Astrocyte (in vitro differentiated cells and primary cell): ENCODE data around the gene TRUB1. TPM values are rescaled to one million over a fixed set of nuclear protein-coding genes. Genes with fewer than 3 reads are reported as not detected.

Source experiments
- DNase-seq: peaks from one replicate; pipeline ENCODE4 v3.0.0-alpha.2; 2010; ENCODE audit warnings: low read depth
- FAIRE-seq: peaks from 2 replicates; lab custom pipeline; 2011; peaks lifted over from hg19 to GRCh38; lab: Jason Lieb, UNC
- H2AFZ ChIP-seq: 2 replicates; pipeline ENCODE4 v1.6.0; 2012; ENCODE audit warnings: low read depth, low read length, inconsistent platforms
- H3K27ac ChIP-seq: 2 replicates; pipeline ENCODE4 v1.5.1; 2011; ENCODE audit warnings: low read depth, low read length, inconsistent platforms
- H3K27me3 ChIP-seq: 2 replicates; pipeline ENCODE4 v1.6.0; 2011; ENCODE audit warnings: low read length, inconsistent platforms; ENCODE audit not compliant: insufficient read depth
- H3K36me3 ChIP-seq: 2 replicates; pipeline ENCODE4 v1.5.1; 2011; ENCODE audit warnings: low read length, inconsistent platforms; ENCODE audit not compliant: insufficient read depth
- H3K4me1 ChIP-seq: 2 replicates; pipeline ENCODE4 v1.5.1; 2011; ENCODE audit warnings: low read length, inconsistent platforms; ENCODE audit not compliant: insufficient read depth
- H3K4me2 ChIP-seq: 2 replicates; pipeline ENCODE4 v1.6.0; 2012; ENCODE audit warnings: low read length, inconsistent platforms
- H3K4me3 ChIP-seq: 2 replicates; pipeline ENCODE4 v1.5.1; 2011; ENCODE audit warnings: low read depth, mild to moderate bottlenecking, low read length, inconsistent platforms; ENCODE audit not compliant: insufficient read depth
- H3K79me2 ChIP-seq: 2 replicates; pipeline ENCODE4 v1.6.0; 2012; ENCODE audit warnings: mild to moderate bottlenecking, low read length, inconsistent platforms; ENCODE audit not compliant: insufficient read depth
- H3K9ac ChIP-seq: 2 replicates; pipeline ENCODE4 v1.6.0; 2012; ENCODE audit warnings: mild to moderate bottlenecking, low read length, inconsistent platforms
- H3K9me3 ChIP-seq: 2 replicates; pipeline ENCODE4 v1.5.1; 2012; ENCODE audit warnings: low read depth, mild to moderate bottlenecking, low read length, inconsistent platforms; ENCODE audit not compliant: insufficient read depth
- H4K20me1 ChIP-seq: 2 replicates; pipeline ENCODE4 v1.6.0; 2012; ENCODE audit warnings: low read length, inconsistent platforms; ENCODE audit not compliant: insufficient read depth
- H3K27ac Mint-ChIP-seq: one replicate; pipeline ENCODE4 v1.8.0; 2021; ENCODE audit warnings: mild to moderate bottlenecking, mixed read lengths; ENCODE audit not compliant: unreplicated experiment
- H3K27me3 Mint-ChIP-seq: one replicate; pipeline ENCODE4 v1.8.0; 2021; ENCODE audit warnings: low read depth, mixed read lengths; ENCODE audit not compliant: unreplicated experiment
- H3K36me3 Mint-ChIP-seq: one replicate; pipeline ENCODE4 v1.8.0; 2021; ENCODE audit warnings: low read depth, mixed read lengths; ENCODE audit not compliant: unreplicated experiment
- H3K4me1 Mint-ChIP-seq: one replicate; pipeline ENCODE4 v1.8.0; 2021; ENCODE audit warnings: low read depth, mixed read lengths; ENCODE audit not compliant: unreplicated experiment
- H3K4me3 Mint-ChIP-seq: one replicate; pipeline ENCODE4 v1.8.0; 2021; ENCODE audit warnings: mild to moderate bottlenecking, moderate library complexity, mixed read lengths; ENCODE audit not compliant: unreplicated experiment
- H3K9me3 Mint-ChIP-seq: one replicate; pipeline ENCODE4 v1.8.0; 2021; ENCODE audit warnings: mild to moderate bottlenecking, mixed read lengths; ENCODE audit not compliant: unreplicated experiment
- EZH2 ChIP-seq: IDR thresholded peaks from 2 replicates; pipeline ENCODE4 v1.6.1; 2012; ENCODE audit warnings: mild to moderate bottlenecking, low read length, inconsistent platforms; ENCODE audit not compliant: insufficient read depth
- total RNA-seq: library from RNA; stranded (reverse); gene quantifications from 2 replicates; pipeline ENCODE4 v1.2.1, GENCODE V29; 2021
- TF ChIP-seq, protein P1 (sequence below): IDR thresholded peaks from 2 replicates; pipeline ENCODE4 v1.5.1; 2011; ENCODE audit warnings: low read depth, mild to moderate bottlenecking, inconsistent platforms, low read length, moderate library complexity; ENCODE audit not compliant: insufficient read depth

TRUB1 gene
- total RNA-seq, 1 donor from 2014 or later, result 25.3 TPM

DNA sequence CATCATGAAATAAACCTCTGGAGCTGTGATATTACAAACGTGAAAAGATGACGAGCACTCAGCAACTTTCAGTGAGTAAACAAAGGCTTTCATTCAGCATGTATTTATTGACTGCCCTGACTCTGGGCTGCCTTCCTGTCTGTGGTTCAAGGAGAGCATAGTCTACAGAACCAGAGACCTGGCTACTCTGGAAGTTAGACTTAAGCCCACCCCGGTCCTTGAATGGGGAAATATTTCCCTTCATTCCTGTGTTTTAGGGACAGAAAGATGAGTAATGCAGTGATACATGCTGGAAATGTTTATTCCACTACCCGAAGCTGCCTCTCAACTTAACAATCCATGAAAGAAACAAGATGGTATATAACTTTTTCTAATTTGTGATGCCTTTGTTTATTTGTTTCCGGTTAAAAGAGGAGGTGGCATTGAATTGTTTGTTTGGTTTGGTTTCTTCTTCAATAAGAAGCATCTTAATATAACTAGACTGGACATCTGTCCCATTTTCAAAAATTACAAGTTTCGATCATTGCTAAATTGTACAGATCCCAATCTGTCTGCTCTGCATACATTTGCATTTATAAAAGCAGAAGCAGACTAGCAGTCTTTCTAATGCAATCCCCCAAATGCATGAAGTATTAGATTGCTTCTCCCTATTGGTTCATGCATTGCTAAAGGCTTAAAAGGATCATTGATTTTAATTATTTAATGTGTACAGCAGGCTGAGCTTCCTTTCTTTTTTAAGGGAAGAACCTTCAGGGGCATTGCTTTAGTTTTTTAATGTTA lies 57.7 kb downstream of the TRUB1 start:
- Mint-ChIP-seq H3K9me3 (no peaks in the 10 kb centered on the region), H3K36me3 (no peaks in the 10 kb centered on the region), H3K4me1 (peaks cover 17% of the 10 kb centered on the region), H3K4me3 (no peak overlapping the region), H3K27me3 (no peaks in the 10 kb centered on the region), H3K27ac (peak overlapping the region; percentile 79)
- Histone ChIP-seq H3K27me3 (no peaks in the 10 kb centered on the region), H3K4me3 (no peak overlapping the region), H3K4me1 (peaks cover 18% of the 10 kb centered on the region), H3K4me2 (peak overlapping the region; percentile 64), H3K9me3 (no peaks in the 10 kb centered on the region), H3K9ac (peak overlapping the region; percentile 13), H3K27ac (peak overlapping the region; percentile 68), H4K20me1 (no peaks in the 10 kb centered on the region), H3K79me2 (no peaks in the 10 kb centered on the region), H3K36me3 (no peaks in the 10 kb centered on the region), H2AFZ (no peak overlapping the region)
- DNase-seq, result peak; percentile 59
- TF ChIP-seq EZH2, result no peak
- TF ChIP-seq, protein P1, sequence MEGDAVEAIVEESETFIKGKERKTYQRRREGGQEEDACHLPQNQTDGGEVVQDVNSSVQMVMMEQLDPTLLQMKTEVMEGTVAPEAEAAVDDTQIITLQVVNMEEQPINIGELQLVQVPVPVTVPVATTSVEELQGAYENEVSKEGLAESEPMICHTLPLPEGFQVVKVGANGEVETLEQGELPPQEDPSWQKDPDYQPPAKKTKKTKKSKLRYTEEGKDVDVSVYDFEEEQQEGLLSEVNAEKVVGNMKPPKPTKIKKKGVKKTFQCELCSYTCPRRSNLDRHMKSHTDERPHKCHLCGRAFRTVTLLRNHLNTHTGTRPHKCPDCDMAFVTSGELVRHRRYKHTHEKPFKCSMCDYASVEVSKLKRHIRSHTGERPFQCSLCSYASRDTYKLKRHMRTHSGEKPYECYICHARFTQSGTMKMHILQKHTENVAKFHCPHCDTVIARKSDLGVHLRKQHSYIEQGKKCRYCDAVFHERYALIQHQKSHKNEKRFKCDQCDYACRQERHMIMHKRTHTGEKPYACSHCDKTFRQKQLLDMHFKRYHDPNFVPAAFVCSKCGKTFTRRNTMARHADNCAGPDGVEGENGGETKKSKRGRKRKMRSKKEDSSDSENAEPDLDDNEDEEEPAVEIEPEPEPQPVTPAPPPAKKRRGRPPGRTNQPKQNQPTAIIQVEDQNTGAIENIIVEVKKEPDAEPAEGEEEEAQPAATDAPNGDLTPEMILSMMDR, result no peak
- FAIRE-seq, result no peak

DNA sequence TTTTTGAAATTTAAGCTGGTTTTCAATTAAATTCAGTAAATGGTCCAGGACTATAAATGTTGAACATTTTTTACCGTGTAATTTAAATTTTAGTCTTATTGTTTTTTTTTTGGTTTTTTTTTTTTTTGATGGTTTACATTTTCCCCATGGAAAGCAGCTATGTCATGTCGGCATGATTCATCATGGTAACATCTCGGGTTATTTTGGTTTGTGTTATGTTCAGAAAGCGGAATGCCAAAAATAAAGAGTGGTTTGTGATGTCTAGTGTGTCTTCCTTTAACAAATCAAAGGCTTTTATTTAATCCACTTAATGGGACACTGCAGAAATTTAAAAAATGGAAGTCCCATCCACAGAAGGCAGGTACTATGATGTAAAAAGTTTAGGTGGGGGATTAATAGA lies 58.5 kb downstream of the TRUB1 start:
- Histone ChIP-seq H3K79me2 (no peaks in the 10 kb centered on the region), H3K27me3 (no peaks in the 10 kb centered on the region), H3K36me3 (no peaks in the 10 kb centered on the region), H3K4me2 (peak overlapping the region; percentile 64), H3K27ac (peak overlapping the region; percentile 68), H4K20me1 (no peaks in the 10 kb centered on the region), H2AFZ (no peak overlapping the region), H3K9ac (peak overlapping the region; percentile 13), H3K9me3 (no peaks in the 10 kb centered on the region), H3K4me1 (peaks cover 18% of the 10 kb centered on the region), H3K4me3 (no peak overlapping the region)
- TF ChIP-seq EZH2, result no peak
- TF ChIP-seq, protein P1, result no peak
- Mint-ChIP-seq H3K9me3 (no peaks in the 10 kb centered on the region), H3K27ac (peak overlapping the region; percentile 79), H3K4me3 (peak overlapping the region; percentile 23), H3K27me3 (no peaks in the 10 kb centered on the region), H3K4me1 (peaks cover 21% of the 10 kb centered on the region), H3K36me3 (no peaks in the 10 kb centered on the region)
- FAIRE-seq (no peak), DNase-seq (peak; percentile 69)

DNA sequence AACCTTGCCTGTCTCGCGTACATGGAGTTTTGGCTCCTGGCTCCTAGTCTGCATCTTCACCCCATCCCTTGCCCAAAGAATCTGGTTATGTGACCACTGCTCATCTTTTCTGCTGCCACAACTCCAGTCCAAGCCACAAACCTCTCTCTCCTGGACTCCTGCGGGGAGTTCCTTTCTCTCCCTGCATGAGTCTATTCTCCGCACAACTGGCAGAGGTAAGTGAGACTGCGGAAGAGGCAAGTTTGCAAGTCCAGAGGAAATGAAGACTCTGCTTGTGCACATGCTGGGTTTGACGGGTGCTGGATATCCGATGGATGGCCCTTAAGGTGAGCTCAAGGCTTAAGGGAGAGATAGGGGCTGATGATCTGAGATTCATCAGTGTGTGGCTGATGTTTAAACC lies 61.0 kb downstream of the TRUB1 start:
- Histone ChIP-seq H3K9ac (no peak overlapping the region), H3K27me3 (no peaks in the 10 kb centered on the region), H3K4me3 (no peak overlapping the region), H3K27ac (no peak overlapping the region), H4K20me1 (no peaks in the 10 kb centered on the region), H3K4me2 (no peak overlapping the region), H3K4me1 (peaks cover 18% of the 10 kb centered on the region), H3K36me3 (no peaks in the 10 kb centered on the region), H3K79me2 (no peaks in the 10 kb centered on the region), H3K9me3 (no peaks in the 10 kb centered on the region), H2AFZ (no peak overlapping the region)
- Mint-ChIP-seq H3K27ac (no peak overlapping the region), H3K4me1 (peaks cover 27% of the 10 kb centered on the region), H3K4me3 (no peak overlapping the region), H3K9me3 (no peaks in the 10 kb centered on the region), H3K36me3 (no peaks in the 10 kb centered on the region), H3K27me3 (no peaks in the 10 kb centered on the region)
- no peak for TF ChIP-seq EZH2
- TF ChIP-seq, protein P1, result no peak
- DNase-seq (no peak), FAIRE-seq (no peak)
